Islet precursor cell (in vitro differentiated cells): Measurements from ENCODE around the gene SAFB.
"Not testable (repeated sequence)": the region's sequence is repeated elsewhere in the genome, so short reads cannot be mapped to it uniquely, and the experiment has no call there.

Experiments
- DNase-seq: peaks from one replicate; pipeline ENCODE4 v3.0.0-alpha.2; 2018

The SAFB gene

DNA sequence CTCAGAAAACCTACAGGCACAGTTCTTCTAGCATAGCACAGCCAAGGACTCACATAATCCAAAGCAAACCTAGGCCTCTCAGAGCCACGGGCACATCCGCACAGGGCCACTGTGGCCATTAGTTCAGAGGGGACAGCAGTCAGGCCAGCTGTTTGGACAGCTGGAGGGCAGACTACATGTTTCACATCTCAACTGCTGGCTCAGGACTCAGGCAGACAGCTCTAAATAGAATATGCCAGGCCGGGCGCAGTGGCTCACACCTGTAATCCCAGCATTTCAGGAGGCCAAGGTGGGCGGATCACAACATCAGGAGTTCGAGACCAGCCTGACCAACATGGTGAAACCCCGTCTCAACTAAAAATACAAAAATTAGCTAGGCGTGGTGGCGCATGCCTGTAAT, 27.1 kb upstream of the SAFB start:
- DNase-seq = no peak

DNA sequence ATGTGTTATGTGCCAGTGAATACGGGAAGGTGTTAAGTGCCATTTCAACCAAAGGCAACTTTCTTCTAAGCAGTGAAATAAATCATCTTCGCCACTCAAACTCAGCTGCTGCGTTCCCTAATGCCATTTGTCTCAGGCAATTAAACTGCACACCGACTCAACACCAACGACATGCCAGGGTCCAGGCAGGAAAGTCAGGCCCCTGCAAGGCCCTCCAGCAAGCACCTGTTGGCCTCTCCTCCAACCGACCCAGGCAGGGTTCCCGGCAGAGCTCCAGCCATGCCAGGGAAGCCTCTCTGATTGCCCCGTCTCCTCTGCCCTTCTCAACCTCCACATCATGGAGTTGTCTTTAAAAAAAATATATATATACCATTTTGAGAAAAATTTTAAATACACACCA, 22.1 kb upstream of the SAFB start:
- DNase-seq = no peak

DNA sequence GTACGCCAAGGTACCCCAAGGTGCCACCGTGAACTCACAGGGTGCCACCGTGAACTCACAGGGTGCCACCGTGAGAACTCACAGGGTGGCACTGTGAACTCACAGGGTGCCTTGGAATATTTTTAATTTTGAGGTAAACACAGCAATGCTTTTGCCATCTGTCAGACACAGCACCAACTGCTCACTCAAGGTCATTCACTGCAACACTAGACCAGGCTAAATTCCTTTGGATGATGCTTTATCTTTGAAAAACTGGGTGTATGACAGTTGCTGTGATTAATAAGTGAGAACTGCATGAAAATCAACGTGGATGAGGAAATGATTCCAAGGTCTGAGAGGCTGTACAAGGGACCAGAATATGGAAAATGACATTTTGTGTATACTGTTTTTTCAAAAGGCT, 19.3 kb upstream of the SAFB start:
- no peak for DNase-seq

DNA sequence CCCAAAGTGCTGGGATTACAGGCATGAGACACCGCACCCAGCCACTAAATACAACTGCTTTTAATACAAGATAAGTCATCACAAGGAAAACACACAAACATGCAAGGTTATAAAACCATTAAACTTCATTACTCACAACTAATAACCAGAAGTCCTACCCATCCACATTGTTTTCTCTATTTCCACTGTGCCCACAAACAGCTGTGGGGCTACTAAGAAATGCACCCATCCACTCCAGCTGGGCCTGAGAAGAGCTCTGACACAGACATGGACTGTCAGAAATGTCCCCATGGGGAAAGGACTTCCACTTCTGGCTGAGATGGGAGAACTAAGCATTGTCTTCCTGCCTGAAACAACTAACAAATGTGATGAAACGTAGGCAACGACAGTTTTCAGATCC, 17.5 kb upstream of the SAFB start:
- DNase-seq = no peak

DNA sequence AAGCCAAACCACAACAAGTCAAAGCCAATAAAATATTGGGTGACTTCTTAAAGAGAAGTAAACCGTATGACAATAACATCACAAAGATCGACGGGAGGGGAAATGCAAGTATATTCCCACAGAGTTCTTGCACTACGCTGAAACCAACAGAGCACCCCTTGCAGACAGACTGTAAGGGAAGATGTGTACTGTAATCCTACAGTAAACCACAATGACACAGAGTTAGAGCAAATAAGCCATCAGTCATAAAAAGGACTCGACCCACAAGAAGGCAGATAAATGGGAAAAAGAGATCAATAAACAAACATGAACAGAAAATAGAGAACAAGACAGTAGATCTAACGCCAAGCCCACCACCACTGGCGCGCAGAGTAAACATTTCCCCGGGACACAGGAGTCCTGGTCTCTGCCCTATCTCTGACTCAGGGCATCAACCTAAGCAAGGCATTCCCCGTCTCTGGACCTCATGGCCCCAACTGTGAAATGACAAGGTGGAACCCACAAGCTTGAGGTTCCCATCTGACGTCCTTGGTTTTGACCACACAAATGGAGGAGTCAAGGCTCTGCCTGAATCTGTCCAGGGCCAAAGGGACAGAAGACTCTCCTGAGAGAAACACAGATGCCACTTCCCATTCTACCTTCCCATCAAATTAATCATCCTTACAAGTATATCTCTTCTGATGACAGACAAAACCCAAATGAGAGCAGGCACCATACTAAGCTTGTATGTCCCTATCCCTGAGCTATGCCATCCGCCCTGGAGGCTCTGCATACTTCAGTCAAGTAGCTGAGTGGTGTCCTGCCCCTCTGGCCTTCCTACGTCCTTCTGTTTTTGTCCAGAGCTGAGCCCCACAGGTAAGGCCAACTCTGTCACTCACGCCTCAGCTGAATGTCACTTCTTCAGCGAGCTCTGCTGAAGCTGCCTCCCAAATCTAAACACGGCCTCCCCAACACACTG, 15.3 kb upstream of the SAFB start:
- DNase-seq = no peak

DNA sequence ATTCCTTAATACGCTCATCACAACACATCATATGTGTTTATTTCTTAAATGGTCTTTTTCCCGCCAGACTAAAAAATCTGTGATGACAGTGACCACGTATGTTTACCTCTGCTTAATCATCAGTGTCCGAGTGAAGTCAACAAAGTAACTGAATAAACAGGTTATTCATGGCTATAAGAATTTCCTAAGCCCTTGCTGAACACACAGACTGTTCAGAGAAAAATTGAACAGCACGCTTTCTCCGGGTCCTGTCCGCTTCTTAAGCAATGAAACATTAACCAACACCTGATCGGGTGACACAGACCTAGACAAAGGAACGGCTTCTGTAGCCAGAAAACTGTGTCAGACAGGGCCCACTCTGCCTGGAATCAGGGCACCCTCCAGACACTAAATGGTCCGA, 14.6 kb upstream of the SAFB start:
- DNase-seq = no peak

DNA sequence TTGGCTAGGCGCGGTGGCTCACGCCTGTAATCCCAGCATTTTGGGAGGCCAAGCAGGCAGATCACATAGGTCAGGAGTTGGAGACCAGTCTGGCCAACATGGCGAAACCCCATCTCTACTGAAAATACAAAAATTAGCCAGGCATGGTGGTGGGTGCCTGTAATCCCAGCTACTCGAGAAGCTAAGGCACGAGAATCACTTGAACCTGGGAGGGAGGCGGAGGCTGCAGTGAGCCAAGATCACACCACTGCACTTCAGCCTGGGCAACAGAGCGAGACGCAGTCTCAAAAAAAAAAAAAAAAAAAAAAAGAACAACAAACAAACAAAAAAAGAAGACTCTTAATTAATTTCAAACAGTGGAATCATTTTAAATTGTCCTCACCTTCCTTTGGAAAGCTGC, 14.1 kb upstream of the SAFB start:
- not testable (repeated sequence) for DNase-seq

DNA sequence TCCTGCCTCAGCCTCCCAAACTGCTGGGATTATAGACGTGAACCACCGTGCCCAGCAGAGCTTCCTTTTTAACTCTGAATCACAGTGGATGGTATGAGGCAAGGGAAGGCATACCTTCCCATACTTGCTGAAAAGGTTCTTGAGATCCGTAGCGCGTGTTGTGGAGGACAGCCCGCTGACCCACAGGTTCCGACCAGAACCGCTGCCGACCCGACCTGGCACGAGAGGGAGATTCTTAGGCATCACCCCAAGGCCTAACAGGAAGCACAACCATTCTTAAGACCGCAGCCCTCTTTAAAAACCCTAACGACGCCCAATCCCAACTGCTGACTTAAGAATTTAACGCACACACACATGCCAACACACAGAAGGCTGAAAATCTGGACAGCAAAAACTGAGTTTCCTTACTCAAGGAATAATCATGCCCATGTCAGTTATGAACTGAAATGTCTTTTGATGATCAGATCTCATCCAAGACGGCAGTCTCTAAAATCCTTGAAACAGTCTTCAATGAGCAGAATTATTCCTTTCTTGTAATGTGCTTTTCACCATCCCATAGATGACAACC, 12.9 kb upstream of the SAFB start:
- DNase-seq = no peak

DNA sequence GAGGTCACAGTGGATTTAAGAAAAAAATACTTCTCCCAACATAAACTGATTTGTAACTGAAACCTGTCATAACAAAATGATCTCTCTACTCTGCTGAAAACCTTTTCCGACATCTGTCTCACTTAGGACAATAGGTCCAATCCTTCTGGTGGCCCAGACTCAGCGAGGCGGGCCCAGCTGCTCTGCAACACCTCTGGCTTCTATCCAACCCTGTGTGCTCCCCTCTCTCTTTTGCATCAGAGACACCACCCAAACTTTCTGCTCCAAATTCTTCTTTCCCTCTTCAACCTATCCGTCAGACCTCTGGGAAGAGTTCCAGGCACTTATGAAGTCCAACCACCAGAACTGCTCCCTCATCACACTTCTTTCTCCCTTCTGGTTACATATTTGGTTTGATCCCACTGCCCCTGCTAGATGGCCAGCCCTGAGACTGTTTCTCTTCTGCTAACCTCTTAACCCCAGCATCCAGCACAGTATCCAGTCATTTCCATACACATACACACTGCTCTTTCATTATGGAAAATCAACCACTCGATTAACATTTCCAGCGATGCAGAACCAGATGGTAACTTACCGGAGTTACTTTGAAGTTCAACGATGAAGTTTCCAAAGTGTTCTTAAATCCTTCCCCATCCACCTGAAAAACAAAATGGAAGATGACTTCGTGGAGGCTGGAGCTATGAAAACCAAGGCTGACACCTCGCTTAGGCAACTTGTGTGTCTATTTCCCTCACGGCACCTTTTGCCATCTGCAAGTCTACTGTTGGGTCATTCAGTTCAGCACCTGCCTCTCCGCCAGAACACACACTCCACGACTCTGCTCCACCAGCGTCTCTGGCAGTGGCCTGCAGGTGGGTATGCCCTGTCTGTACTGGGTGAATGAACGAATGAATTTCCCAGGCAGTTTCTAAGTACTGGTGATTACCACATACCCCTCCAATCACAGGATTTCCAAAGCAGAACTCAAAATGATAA, 9.7 kb upstream of the SAFB start:
- DNase-seq = no peak

DNA sequence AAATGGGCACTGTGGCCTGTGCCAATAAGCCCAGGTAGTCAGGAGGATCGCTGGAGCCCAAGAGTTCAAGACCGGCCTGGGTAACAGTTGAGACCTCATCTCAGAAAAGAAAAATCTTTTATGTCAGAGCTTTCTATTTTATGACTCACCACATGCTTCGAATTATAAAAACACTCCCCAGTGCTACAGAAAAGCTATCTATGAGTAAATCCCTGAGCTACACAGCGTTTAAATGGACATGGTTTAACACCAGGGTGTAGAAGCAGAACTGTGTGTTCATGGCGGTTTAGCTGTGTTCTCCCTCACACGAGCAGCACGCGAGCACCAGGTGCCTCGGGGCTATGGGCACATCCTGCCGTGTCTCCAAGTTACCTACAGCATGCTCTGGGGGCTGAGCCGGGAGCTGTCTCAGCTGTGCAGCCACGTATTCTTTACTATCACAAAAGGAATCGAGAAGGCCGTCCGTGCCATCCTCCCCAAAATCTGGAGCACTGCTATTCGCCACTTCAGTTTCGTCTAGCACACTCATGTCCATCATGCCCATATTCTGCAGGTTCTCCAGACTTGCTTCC, 7.0 kb upstream of the SAFB start:
- no peak for DNase-seq

DNA sequence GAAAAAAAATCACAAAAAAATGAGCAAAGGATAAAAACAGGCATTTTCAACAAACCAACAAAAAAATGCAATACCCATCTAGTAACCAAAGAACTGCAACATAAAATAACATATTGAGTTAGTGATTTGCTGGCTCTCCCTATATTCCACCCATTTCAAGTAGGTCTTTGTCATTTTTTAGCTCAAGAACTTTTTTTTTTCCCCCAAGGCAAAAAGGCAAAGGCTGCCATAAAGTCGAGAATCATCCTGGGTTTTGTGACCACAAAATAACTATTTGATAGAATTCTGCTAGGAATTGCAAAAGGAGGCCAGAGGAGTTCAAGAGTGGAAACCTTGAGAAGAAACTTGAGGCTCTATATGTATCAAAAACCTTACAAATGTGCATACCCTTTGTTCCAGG, 5.8 kb upstream of the SAFB start:
- DNase-seq = no peak

DNA sequence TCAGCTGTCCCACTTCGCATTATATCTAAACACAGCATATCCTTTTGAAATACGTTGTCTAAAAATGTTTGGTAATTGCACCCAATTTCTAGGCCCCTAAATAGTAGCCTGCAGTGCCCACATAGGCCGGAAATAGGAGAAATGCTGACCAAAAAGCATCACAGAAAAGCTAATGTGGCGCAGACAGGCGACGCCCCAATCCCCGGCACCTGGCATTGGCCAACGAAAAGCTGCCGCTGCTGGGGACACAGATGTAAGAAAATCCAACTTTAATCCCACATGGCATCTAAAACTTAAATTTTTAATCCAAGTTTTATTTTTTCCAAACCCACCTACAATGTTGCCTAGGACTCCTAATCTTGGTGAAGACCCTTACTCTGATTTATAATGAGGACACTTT, 4.3 kb upstream of the SAFB start:
- no peak for DNase-seq

DNA sequence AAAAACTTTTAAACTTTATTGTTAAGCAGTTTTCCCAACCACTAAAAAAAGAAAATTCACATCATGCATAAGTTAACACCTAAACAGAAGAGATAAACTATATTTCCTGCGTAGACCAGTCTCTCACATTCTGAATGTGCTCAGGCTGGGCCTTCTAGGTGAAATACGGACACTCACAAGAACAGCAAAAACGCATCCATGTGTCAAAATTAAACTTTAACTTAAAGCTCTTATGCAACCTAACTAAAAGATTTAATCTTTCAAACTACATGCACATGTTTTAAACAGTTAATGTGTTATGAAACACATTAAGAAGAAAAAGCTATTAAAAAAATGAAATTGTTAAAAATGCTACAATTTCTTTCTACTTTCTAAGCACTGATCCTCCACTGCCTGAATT, 2.9 kb upstream of the SAFB start:
- DNase-seq = no peak

DNA sequence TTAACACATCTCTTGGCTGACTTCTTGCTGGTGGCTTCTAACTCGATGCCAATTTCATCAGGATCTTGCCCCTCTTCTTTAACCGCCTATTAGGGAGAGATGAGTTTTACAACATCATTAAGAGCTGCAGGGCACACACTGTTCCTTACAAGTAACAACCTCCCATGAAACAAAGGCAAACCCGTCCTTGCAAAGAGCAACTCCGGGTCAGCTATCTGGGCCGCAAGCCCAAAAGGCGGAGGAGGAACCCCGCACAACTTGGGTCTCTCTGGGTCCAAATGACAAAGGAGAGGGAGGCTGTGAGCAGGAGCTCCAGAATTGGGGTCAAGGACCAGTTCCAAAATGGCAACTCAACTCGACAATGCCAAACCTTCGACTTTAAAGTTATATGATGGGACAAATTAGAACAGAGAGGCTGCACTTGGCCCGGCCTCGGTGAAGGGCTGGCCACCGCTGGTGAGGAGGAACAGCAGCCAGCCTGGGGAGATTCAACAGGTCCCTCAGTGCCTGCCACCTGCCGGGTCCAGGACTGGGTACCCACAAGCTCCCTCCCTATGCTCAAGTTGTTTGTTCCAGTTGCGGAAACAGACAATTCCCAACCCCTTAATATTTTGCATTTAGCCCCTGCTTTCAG, 1.5 kb upstream of the SAFB start:
- no peak for DNase-seq

DNA sequence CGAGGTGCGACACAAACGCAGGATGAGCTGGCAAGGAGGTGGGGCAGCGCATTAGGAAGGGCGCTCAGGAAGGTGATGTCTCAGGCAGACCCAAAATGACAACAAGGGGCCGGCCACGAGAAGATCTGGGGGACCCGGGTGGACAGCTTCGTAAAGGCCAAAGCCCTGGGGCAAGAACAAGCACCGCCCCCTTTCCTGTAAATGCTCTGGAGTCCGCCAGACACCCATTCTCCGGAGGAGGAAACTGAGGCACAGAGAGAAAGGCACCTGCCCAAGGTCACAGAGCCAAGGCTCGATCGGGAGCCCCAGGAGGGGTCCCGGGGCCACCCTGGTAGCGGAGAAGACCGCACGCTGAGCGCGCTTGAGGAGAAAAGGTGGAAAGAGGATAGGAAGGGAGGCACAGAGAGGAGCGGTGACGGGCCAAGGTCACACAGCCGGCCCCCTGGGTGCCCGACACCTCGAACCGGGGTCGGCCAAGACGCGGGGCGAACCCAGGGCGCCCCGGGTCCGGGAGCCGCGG, 878 bp upstream of the SAFB start:
- DNase-seq = peak; percentile 56

DNA sequence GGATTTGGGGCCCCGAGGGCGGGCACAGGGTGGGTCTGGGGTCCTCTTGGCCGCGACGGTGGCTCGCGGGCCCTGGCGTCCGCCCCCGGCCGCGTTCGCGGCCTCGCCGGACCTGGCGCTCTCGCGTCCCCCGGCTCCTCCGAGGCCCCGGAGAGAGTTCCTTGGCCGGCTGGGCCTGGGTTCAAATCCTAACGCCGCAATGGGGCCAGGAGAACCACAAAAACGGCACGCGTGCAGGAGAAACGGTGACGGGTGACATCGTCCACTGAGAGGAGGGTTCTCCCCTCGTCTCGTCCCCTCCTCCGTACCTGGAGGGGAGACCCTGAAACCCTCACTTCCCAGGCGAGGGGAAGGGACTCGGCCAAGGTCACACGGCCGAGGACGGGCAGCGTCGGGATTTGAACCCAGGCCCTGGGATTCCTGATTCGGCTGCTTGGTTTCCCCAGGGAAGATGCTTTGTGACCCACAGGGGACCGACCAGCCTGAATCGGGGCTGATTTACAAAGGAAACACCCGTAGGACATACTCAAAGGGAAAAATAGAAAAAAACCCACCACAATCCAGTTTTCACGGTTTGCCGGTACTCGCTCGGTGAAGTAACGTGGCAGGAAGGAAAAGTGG, 624 bp downstream of the SAFB start:
- DNase-seq = no peak

DNA sequence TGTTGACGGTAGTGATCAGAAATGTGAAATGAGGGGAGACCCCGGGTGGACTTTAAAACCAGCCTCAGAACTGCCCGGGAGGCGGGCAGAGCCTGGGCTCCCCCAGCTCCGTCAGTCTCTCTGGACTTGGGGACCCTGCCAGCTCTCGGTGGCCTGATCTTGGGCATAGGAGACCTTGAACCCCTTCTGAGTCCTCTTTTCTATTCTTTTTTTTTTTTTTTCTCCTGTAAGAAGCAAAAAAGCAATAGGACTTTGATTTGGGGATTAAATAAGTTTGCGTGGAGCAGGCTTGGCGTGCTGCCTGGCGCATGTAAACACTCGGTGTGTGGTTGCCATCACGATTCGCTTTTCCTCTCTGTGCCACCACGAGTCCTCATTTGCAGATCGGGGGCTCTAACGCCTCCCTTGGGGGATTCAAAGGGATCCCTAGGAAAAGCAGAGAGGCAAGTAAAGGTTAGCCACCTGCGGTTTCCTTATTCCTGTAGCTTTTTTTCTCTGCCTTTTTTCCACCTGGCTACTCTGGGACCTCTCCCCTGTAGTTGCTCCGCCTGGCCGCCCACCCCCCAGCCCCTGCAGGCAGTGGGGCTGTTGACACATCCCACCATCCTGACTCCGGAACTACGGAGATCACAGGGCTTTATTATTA, 1.3 kb downstream of the SAFB start:
- DNase-seq = no peak

DNA sequence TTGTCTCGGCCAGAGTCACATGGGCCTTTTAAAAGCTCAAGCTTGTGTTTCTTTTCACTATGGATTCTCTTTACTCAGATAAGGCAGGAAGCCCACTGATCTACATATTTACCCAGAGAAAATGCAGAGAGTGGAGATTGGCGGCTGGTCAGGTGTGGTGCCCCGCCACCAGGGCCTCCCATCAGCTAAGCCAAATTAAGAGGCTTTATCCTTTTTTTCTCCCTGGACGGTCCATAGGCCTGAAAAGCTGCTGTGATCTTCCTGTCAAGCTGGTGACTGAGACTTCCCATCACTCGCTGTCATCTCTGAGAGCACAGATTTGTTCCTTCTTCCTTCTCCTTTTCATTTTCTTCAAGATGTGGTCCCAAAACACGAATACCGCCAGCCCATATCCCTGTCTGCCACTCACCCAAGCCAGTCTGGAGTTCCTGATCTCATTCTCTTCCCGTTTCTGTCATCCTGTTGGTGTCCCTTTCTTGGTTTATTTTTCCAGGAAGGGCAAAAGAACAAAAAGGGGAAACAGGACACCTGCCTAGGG, 1.9 kb downstream of the SAFB start:
- no peak for DNase-seq

DNA sequence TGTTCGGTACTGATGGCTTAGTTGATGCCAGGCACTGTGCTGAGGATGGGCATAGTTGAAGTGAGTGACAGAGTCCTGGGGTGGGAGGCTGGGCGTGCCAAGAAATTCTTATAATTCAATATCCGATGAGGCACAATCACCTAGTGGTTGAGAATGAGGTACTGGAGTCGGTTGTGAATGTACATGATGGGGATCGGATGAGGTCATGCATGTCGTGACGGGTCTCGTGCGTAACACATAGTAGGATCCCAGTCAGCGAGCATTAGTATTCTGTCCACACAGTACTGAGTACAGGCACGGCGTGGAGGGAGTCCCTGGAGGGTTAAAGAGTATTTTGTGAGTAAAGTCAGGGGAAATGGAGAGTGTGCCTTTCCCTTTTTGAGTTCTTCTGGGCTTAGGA, 2.8 kb downstream of the SAFB start:
- DNase-seq = no peak

DNA sequence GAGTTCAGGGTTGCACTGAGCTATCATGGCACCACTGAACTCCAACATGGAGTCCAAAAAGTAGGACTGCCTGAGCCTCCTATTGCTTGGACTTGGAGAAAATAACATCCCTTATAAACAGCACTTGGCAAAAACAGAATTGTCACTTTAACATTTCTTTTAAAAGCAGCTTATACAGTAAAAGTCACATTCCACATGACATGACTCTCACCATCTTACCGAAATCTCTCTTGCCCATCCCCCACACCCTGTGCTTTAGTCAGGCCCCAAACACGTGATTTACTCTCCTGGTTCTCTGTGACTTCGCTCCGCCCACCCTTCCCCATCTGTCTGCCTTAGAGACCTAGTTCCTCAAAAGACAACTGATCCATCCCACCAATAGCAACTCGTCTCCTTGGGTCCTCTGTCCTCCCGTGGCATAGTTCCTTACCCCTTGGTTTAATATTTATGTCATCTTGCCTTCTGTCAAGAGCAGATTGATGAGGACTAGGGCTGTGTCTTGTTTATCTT, 4.6 kb downstream of the SAFB start:
- DNase-seq = no peak

DNA sequence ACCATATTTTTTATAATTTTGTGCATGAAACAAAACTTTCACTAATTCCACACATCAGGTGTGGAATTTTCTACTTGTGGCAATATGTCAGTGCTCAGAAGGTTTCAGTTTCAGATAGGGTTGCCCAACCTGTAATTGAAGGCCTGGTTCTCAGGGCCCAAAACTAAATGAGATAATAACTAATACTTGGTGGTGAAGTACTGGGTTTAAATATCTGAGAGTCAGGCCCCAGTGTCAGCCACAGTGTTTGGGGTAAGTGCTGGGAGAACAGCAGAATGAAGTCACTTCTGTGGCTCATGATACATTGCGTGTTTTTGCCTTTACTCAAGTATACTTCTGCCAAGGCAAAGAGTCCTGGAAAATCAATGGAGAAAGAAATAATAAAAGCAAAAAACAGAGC, 5.6 kb downstream of the SAFB start:
- DNase-seq = no peak
